DMS153 treated with DMSO at 0.1 percent for 48 hours (cell line): ENCODE data around the gene EPM2A.

Source experiments
- DNase-seq: peaks from one replicate; lab custom pipeline; 2025; ENCODE audit not compliant: unreplicated experiment; lab: John Stamatoyannopoulos, UW

EPM2A gene

GRCh38 chr6:145603991-145604390 lies 131.3 kb downstream of the EPM2A start:
- no peak for DNase-seq

DNA sequence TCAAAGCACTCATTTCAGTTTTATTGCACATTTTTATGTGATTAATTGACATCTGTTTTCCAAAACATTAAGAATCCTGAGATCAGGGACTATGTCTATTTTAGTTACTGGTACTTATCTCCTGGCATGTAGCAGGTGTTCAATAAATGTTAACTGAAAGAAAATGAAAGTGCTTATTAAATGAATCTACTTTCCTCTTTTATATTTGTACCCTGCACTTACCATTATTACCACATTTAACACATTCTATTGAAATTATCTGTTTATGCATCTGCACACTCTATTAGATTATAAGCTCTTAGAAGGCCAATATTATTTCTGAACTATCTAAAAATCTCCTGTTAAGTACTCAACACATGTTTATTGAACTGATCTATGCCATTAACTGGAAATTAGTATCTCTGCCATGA lies 131.9 kb downstream of the EPM2A start:
- no peak for DNase-seq

GRCh38 chr6:145602726-145603326 lies 132.5 kb downstream of the EPM2A start:
- no peak for DNase-seq

DNA sequence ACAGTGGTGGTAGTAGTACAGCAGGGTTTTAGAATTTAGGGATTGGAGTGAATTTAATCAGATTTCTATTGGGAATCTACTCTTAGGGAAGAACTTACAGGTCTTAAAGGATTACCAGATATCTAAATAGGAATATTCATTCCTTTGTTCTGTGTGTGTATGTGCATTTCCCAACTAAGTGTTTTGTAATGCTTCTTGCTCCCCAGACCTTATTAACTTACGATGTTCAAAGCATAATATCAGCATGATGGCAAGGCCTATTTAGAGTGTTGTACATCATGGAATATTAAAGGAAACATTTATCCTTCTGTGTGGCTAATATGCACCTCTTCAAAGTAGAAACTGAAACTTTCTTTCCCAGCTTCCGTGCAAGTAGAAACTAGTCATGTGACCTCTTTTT lies 133.9 kb downstream of the EPM2A start:
- DNase-seq = no peak

DNA sequence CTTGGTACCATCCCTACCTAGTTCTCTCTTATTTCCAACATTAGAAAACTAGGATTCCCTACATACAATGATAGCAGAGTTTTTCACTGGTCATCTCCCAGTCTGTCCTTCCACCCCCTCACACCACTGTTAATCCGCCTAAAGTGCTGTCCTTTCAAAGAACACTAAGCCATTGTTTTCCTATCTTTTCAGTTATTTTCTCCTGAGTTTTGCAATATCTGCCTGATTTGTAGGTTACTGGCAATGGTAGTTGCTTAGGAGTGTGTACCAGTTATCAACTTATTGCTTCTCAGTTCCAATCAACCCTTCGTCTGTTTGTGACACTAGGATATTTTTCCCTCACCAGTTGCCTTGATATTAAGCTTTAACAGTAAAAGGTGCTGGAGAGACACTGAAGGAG lies 135.0 kb downstream of the EPM2A start:
- no peak for DNase-seq

GRCh38 chr6:145588981-145589380 lies 146.3 kb downstream of the EPM2A start:
- DNase-seq = no peak

GRCh38 chr6:145587334-145587733 lies 148.0 kb downstream of the EPM2A start:
- no peak for DNase-seq

- DNase-seq = no peak
Measured at GRCh38 chr6:145583753-145584152, 151.6 kb downstream of the EPM2A start.
